H9 (cell line): Measurements from ENCODE around the gene ARHGEF6. TPM values are rescaled to one million over a fixed set of nuclear protein-coding genes. Genes with fewer than 3 reads are reported as not detected.

Experiments
- DNase-seq: peaks from one replicate; pipeline ENCODE4 v3.0.0-alpha.2; 2017
- H2AFZ ChIP-seq: one replicate; pipeline ENCODE4 v1.6.1; 2013; ENCODE audit warnings: mild to moderate bottlenecking, low read length, control low read depth, moderate library complexity
- H2AK5ac ChIP-seq: 2 replicates; pipeline ENCODE4 v1.6.1; 2013; ENCODE audit warnings: low read length, control low read depth, mixed read lengths; ENCODE audit not compliant: insufficient read length
- H2BK120ac ChIP-seq: one replicate; pipeline ENCODE4 v1.6.1; 2013; ENCODE audit warnings: low read depth, mild to moderate bottlenecking, low read length, control low read depth, inconsistent platforms; ENCODE audit not compliant: poor library complexity, severe bottlenecking
- H2BK12ac ChIP-seq: 2 replicates; pipeline ENCODE4 v1.6.1; 2013; ENCODE audit warnings: low read length, control low read depth, mixed read lengths, low read depth; ENCODE audit not compliant: insufficient read length
- H2BK15ac ChIP-seq: 2 replicates; pipeline ENCODE4 v1.6.1; 2013; ENCODE audit warnings: low read depth, low read length, control low read depth
- H2BK20ac ChIP-seq: one replicate; pipeline ENCODE4 v1.6.1; 2013; ENCODE audit warnings: low read depth, mild to moderate bottlenecking, low read length, control low read depth, inconsistent platforms; ENCODE audit not compliant: poor library complexity, severe bottlenecking
- H2BK5ac ChIP-seq: 2 replicates; pipeline ENCODE4 v1.6.1; 2013; ENCODE audit warnings: low read length, control low read depth, mixed read lengths; ENCODE audit not compliant: insufficient read length
- H3K14ac ChIP-seq: 2 replicates; pipeline ENCODE4 v1.6.1; 2013; ENCODE audit warnings: low read length, control low read depth; ENCODE audit not compliant: insufficient read depth
- H3K18ac ChIP-seq: 2 replicates; pipeline ENCODE4 v1.6.1; 2013; ENCODE audit warnings: low read depth, mild to moderate bottlenecking, mixed read lengths, low read length, control low read depth; ENCODE audit not compliant: insufficient read length
- H3K23ac ChIP-seq: 2 replicates; pipeline ENCODE4 v1.6.1; 2013; ENCODE audit warnings: low read length, control low read depth, mixed read lengths, low read depth; ENCODE audit not compliant: insufficient read length
- H3K23me2 ChIP-seq: 2 replicates; pipeline ENCODE4 v1.6.1; 2013; ENCODE audit warnings: low read depth, mild to moderate bottlenecking, mixed read lengths, low read length, control low read depth; ENCODE audit not compliant: insufficient read length, poor library complexity, severe bottlenecking
- H3K27ac ChIP-seq: 2 replicates; pipeline ENCODE4 v1.5.1; 2013; ENCODE audit warnings: low read length, control low read depth, mixed read lengths, low read depth; ENCODE audit not compliant: insufficient read length
- H3K27me3 ChIP-seq: 2 replicates; pipeline ENCODE4 v1.6.1; 2013; ENCODE audit warnings: low read length, control low read depth, inconsistent platforms; ENCODE audit not compliant: insufficient read depth
- H3K4ac ChIP-seq: 2 replicates; pipeline ENCODE4 v1.6.1; 2013; ENCODE audit warnings: low read depth, mild to moderate bottlenecking, control low read depth, inconsistent platforms, low read length, moderate library complexity
- H3K4me1 ChIP-seq: 2 replicates; pipeline ENCODE4 v1.6.1; 2013; ENCODE audit warnings: low read length, control low read depth, inconsistent platforms; ENCODE audit not compliant: insufficient read depth
- H3K4me2 ChIP-seq: 2 replicates; pipeline ENCODE4 v1.6.1; 2013; ENCODE audit warnings: low read length, control low read depth, mixed read lengths; ENCODE audit not compliant: insufficient read length, insufficient read depth
- H3K56ac ChIP-seq: 2 replicates; pipeline ENCODE4 v1.6.1; 2013; ENCODE audit warnings: low read depth, mild to moderate bottlenecking, mixed read lengths, low read length, control low read depth; ENCODE audit not compliant: insufficient read length
- H3K79me1 ChIP-seq: 2 replicates; pipeline ENCODE4 v1.6.1; 2013; ENCODE audit warnings: low read depth, mild to moderate bottlenecking, moderate library complexity, low read length, control low read depth, inconsistent platforms; ENCODE audit not compliant: insufficient read depth, poor library complexity, severe bottlenecking
- H3K79me2 ChIP-seq: 2 replicates; pipeline ENCODE4 v1.6.1; 2013; ENCODE audit warnings: low read length, control low read depth, inconsistent platforms; ENCODE audit not compliant: insufficient read depth
- H3K9ac ChIP-seq: 2 replicates; pipeline ENCODE4 v1.6.1; 2013; ENCODE audit warnings: low read length, control low read depth, mixed read lengths; ENCODE audit not compliant: insufficient read length; ENCODE audit errors: extremely low read depth
- H3K9me3 ChIP-seq: one replicate; pipeline ENCODE4 v1.6.1; 2013; ENCODE audit warnings: low read depth, low read length, inconsistent platforms; ENCODE audit not compliant: control insufficient read depth
- H3T11ph ChIP-seq: one replicate; pipeline ENCODE4 v1.6.1; 2013; ENCODE audit warnings: mild to moderate bottlenecking, low read length, control low read depth, inconsistent platforms
- H4K20me1 ChIP-seq: one replicate; pipeline ENCODE4 v1.6.1; 2013; ENCODE audit not compliant: control insufficient read depth, insufficient read length, insufficient read depth
- H4K5ac ChIP-seq: 2 replicates; pipeline ENCODE4 v1.6.1; 2013; ENCODE audit warnings: low read depth, mild to moderate bottlenecking, mixed read lengths, low read length, control low read depth; ENCODE audit not compliant: insufficient read length
- H4K8ac ChIP-seq: replicated peaks from 2 replicates; pipeline ENCODE4 v1.6.1; 2013; ENCODE audit warnings: low read length, control low read depth, mixed read lengths, low read depth; ENCODE audit not compliant: insufficient read length
- H4K91ac ChIP-seq: 2 replicates; pipeline ENCODE4 v1.6.1; 2013; ENCODE audit warnings: low read depth, mild to moderate bottlenecking, moderate library complexity, mixed read lengths, low read length, control low read depth; ENCODE audit not compliant: insufficient read length
- H3K27ac Mint-ChIP-seq, 3 experiments: 2 replicates in 2 of 3; 3 replicates in 1 of 3; pipeline ENCODE4 v1.8.0; 2020 to 2021; ENCODE audit warnings: mixed read lengths in 3 of 3, mild to moderate bottlenecking in 1 of 3, moderate library complexity in 1 of 3
- H3K27me3 Mint-ChIP-seq: 2 replicates; pipeline ENCODE4 v1.8.0; 2021; ENCODE audit warnings: low read depth, mild to moderate bottlenecking, moderate library complexity, mixed read lengths
- H3K36me3 Mint-ChIP-seq, 3 experiments: 2 replicates in 2 of 3; 3 replicates in 1 of 3; pipeline ENCODE4 v1.8.0; 2020 to 2021; ENCODE audit warnings: low read depth in 3 of 3, mixed read lengths in 3 of 3; ENCODE audit not compliant: insufficient read depth in 1 of 3
- H3K4me1 Mint-ChIP-seq, 2 experiments: 2 replicates each; pipeline ENCODE4 v1.8.0; 2020; ENCODE audit warnings: mixed read lengths in 2 of 2
- H3K4me3 Mint-ChIP-seq, 2 experiments: 2 replicates in 1 of 2; 3 replicates in 1 of 2; pipeline ENCODE4 v1.8.0; 2020 to 2021; ENCODE audit warnings: mild to moderate bottlenecking in 2 of 2, mixed read lengths in 2 of 2, moderate library complexity in 1 of 2
- H3K9me3 Mint-ChIP-seq, 2 experiments: 2 replicates in 1 of 2; 3 replicates in 1 of 2; pipeline ENCODE4 v1.8.0; 2020; ENCODE audit warnings: mild to moderate bottlenecking in 2 of 2, mixed read lengths in 2 of 2, moderate library complexity in 1 of 2
- WGBS: extraction: QIAGEN DNeasy Blood & Tissue Kit; methylation state at CpG from one replicate; pipeline ENCODE4 v1.1.7; 2013; ENCODE audit warnings: missing lambda C conversion rate, low lambda C conversion rate, mixed read lengths; ENCODE audit not compliant: insufficient read length; ENCODE audit errors: extremely low coverage; 5-methylcytosine and 5-hydroxymethylcytosine counted together
- total RNA-seq: library from RNA; stranded (reverse); gene quantifications from 2 replicates; pipeline ENCODE4 v1.2.1, GENCODE V29; 2021
- TF ChIP-seq, protein P1 (sequence below): fragments of 200-600 bp; sonication (generic); conservative IDR thresholded peaks from 3 replicates; pipeline ENCODE4 v1.8.0; 2021; ENCODE audit warnings: antibody characterized with exemption, mild to moderate bottlenecking

The ARHGEF6 gene
- total RNA-seq, 1 experiment from 2014 or later = 3.6 TPM

DNA sequence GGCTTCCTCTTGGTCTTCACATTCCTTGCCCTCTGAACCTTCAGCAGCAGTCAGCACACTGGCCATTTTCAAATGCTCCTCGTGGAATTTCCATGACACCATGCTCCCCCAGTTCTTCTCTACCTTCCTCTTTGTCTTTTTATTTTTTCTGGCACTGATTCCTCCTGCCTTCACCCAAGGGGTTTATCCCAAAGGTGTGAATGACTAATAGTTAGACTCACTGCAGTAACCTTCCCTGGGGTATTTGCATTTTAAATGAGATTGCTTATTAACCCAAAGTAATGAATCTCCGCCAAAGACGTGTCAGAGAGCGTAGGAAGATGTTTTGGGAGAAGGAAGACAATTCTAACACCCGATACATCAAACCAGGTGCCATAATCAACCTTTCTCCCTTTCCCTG, 96.6 kb downstream of the ARHGEF6 start:
- H3K4me2 ChIP-seq = no peak overlapping the region
- no CpG with 5 or more reads among the region's 5 CpGs for WGBS

More for the DNA sequence above, 96.6 kb downstream of the ARHGEF6 start:
- Mint-ChIP-seq H3K4me3 (no peak overlapping the region), H3K27me3 (no peaks in the 10 kb centered on the region), H3K27ac (no peak overlapping the region), H3K9me3 (peaks cover 21 to 28% of the 10 kb centered on the region in 2 experiments), H3K4me1 (peaks cover 5 to 10% of the 10 kb centered on the region in 2 experiments; a peak in 3 of 4 replicates), H3K36me3 (no peaks in the 10 kb centered on the region; a peak in 1 of 7 replicates)
- Histone ChIP-seq H3K9ac (no peak overlapping the region), H3T11ph (no peak overlapping the region), H3K79me1 (no peaks in the 10 kb centered on the region), H3K18ac (no peak overlapping the region), H3K23ac (no peak overlapping the region), H3K27me3 (no peaks in the 10 kb centered on the region), H4K20me1 (no peaks in the 10 kb centered on the region), H2BK20ac (no peak overlapping the region), H2BK12ac (no peak overlapping the region), H3K14ac (no peak overlapping the region), H2BK15ac (no peak overlapping the region), H2BK5ac (no peak overlapping the region), H3K56ac (no peak overlapping the region), H3K4ac (no peak overlapping the region), H3K9me3 (peaks cover 60% of the 10 kb centered on the region), H3K23me2 (no peaks in the 10 kb centered on the region), H4K91ac (no peak overlapping the region), H4K8ac (no peak overlapping the region), H3K4me1 (peaks cover 1% of the 10 kb centered on the region; the same call in 1 of the 2 replicates), H2AK5ac (no peak overlapping the region), H4K5ac (no peak overlapping the region), H2BK120ac (no peak overlapping the region), H3K79me2 (no peaks in the 10 kb centered on the region), H2AFZ (no peak overlapping the region), H3K27ac (no peak overlapping the region)
- no peak for DNase-seq
- TF ChIP-seq, protein P1, sequence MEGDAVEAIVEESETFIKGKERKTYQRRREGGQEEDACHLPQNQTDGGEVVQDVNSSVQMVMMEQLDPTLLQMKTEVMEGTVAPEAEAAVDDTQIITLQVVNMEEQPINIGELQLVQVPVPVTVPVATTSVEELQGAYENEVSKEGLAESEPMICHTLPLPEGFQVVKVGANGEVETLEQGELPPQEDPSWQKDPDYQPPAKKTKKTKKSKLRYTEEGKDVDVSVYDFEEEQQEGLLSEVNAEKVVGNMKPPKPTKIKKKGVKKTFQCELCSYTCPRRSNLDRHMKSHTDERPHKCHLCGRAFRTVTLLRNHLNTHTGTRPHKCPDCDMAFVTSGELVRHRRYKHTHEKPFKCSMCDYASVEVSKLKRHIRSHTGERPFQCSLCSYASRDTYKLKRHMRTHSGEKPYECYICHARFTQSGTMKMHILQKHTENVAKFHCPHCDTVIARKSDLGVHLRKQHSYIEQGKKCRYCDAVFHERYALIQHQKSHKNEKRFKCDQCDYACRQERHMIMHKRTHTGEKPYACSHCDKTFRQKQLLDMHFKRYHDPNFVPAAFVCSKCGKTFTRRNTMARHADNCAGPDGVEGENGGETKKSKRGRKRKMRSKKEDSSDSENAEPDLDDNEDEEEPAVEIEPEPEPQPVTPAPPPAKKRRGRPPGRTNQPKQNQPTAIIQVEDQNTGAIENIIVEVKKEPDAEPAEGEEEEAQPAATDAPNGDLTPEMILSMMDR = no peak
